SU-DHL-6 (cell line): ENCODE measurements around the gene DIP2C.

Source experiments
- H2AFZ ChIP-seq: fragments of 200-600 bp; sonication (generic); 2 replicates; pipeline ENCODE4 v1.6.1; 2014; ENCODE audit warnings: low read depth, mild to moderate bottlenecking, moderate library complexity, mixed read lengths, antibody characterized with exemption, low read length; ENCODE audit not compliant: severe bottlenecking
- H3F3A ChIP-seq: fragments of 200-600 bp; shearing (Covaris generic); 2 replicates; pipeline ENCODE4 v1.6.0; 2016; ENCODE audit warnings: antibody characterized with exemption, mild to moderate bottlenecking; ENCODE audit not compliant: insufficient read depth
- H3K27ac ChIP-seq: fragments of 200-600 bp; sonication (generic); 2 replicates; pipeline ENCODE4 v1.5.1; 2016; ENCODE audit warnings: low read depth, mild to moderate bottlenecking, low read length, moderate library complexity, mixed read lengths
- H3K27me3 ChIP-seq: fragments of 200-600 bp; sonication (generic), shearing (Covaris generic); 2 replicates; pipeline ENCODE4 v1.6.0; 2014; ENCODE audit warnings: mild to moderate bottlenecking, low read length
- H3K36me3 ChIP-seq: fragments of 200-600 bp; sonication (generic); 2 replicates; pipeline ENCODE4 v1.6.1; 2014; ENCODE audit warnings: mild to moderate bottlenecking, low read length, mixed read lengths
- H3K4me2 ChIP-seq: fragments of 300-600, 200-600 bp; shearing (Covaris generic), sonication (generic); 2 replicates; pipeline ENCODE4 v1.6.0; 2014; ENCODE audit warnings: low read length, low read depth, mild to moderate bottlenecking; ENCODE audit not compliant: poor library complexity, severe bottlenecking
- H3K4me3 ChIP-seq: fragments of 200-600 bp; sonication (generic); 2 replicates; pipeline ENCODE4 v1.5.1; 2014; ENCODE audit warnings: antibody characterized with exemption, low read length, mild to moderate bottlenecking, mixed read lengths; ENCODE audit not compliant: insufficient read depth, poor library complexity, severe bottlenecking
- H3K79me2 ChIP-seq: fragments of 200-600 bp; sonication (generic); 2 replicates; pipeline ENCODE4 v1.6.1; 2014; ENCODE audit warnings: mild to moderate bottlenecking, low read length, moderate library complexity; ENCODE audit not compliant: insufficient read depth
- H3K9ac ChIP-seq: fragments of 200-600 bp; sonication (generic); 2 replicates; pipeline ENCODE4 v1.7.0; 2014; ENCODE audit warnings: mild to moderate bottlenecking, low read length
- H3K9me2 ChIP-seq: fragments of 200-600 bp; sonication (generic); replicated peaks from 2 replicates; pipeline ENCODE4 v1.6.1; 2014; ENCODE audit warnings: low read length; ENCODE audit not compliant: insufficient read depth
- H3K9me3 ChIP-seq: fragments of 200-600 bp; sonication (generic); 2 replicates; pipeline ENCODE4 v1.6.1; 2014; ENCODE audit warnings: low read length, mixed read lengths; ENCODE audit not compliant: insufficient read depth
- H4K20me1 ChIP-seq: fragments of 200-600 bp; sonication (generic); 2 replicates; pipeline ENCODE4 v1.6.1; 2014; ENCODE audit warnings: low read depth, mild to moderate bottlenecking, antibody characterized with exemption, low read length, moderate library complexity, mixed read lengths
- EZH2phosphoT487 ChIP-seq: fragments of 200-600 bp; sonication (generic), shearing (Covaris generic); conservative IDR thresholded peaks from 2 replicates; pipeline ENCODE4 v1.6.1; 2018; ENCODE audit warnings: mild to moderate bottlenecking, antibody characterized with exemption, low read length, moderate library complexity, mixed read lengths
- TF ChIP-seq, protein P1 (sequence below): fragments of 200-600 bp; sonication (generic); IDR thresholded peaks from one replicate; pipeline ENCODE4 v1.5.1; 2017; ENCODE audit warnings: antibody characterized with exemption, mild to moderate bottlenecking, low read length, moderate library complexity; ENCODE audit not compliant: insufficient read depth, poor library complexity, severe bottlenecking

The DIP2C gene

DNA sequence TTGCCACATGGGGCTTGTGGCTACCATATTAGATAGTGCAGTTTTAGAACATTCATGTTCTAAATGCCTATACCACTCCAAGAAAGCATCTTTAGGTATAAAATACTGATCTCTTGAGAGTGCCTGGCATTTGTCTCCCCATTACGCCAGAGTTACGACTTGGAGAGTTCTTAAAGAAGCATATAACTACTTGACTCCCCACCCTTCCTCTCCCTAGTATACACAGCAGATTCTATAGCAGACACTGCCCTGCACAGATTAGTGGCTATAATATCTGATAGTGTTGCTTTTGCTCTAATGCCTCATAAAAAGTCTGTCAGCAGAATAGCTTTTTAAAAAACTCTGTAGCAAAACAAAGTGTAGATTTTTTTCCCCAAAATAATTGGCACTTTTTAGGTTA is 463.4 kb downstream of the DIP2C start:
- H3K9me2 ChIP-seq = no peaks in the 10 kb centered on the region
- no peaks in the 10 kb centered on the region for H3K9me3 ChIP-seq
- H2AFZ ChIP-seq = no peak overlapping the region
- no peaks in the 10 kb centered on the region for H3K79me2 ChIP-seq
- no peak overlapping the region for H3K4me3 ChIP-seq
- no peak for TF ChIP-seq EZH2phosphoT487
- H3K36me3 ChIP-seq = no peaks in the 10 kb centered on the region
- no peaks in the 10 kb centered on the region for H3F3A ChIP-seq
- H3K27ac ChIP-seq = no peak overlapping the region
- H3K9ac ChIP-seq = no peak overlapping the region
- H3K27me3 ChIP-seq = no peaks in the 10 kb centered on the region
- no peak overlapping the region for H3K4me2 ChIP-seq
- no peaks in the 10 kb centered on the region; the same call in 1 of the 2 replicates for H4K20me1 ChIP-seq

DNA sequence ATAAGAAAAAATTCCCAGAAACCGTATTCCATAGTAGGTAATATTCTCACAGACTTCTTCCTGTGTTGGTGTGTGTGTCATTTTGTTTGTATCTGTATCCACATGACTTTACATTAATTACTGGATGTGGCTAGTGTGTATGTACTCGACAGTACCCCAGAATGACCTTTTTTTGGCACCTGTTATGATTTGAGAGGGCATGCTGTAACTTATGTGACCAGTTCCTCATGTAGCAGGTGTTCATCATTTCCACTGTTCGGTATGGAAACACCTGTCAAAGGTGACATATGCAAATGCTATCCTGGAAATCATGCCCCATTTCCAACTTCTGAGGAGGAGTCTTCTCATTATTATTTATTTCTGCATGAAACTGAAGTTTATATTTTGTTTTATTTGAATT is 464.9 kb downstream of the DIP2C start:
- H3F3A ChIP-seq = no peaks in the 10 kb centered on the region
- no peak overlapping the region for H3K4me2 ChIP-seq
- H3K27me3 ChIP-seq = no peaks in the 10 kb centered on the region
- no peak overlapping the region for H2AFZ ChIP-seq
- H3K9me2 ChIP-seq = no peaks in the 10 kb centered on the region
- H3K36me3 ChIP-seq = no peaks in the 10 kb centered on the region
- no peaks in the 10 kb centered on the region for H3K9me3 ChIP-seq
- no peaks in the 10 kb centered on the region for H3K79me2 ChIP-seq
- H3K4me3 ChIP-seq = no peak overlapping the region
- H4K20me1 ChIP-seq = no peaks in the 10 kb centered on the region; the same call in 1 of the 2 replicates
- no peak overlapping the region for H3K27ac ChIP-seq
- no peak for TF ChIP-seq EZH2phosphoT487
- TF ChIP-seq, protein P1, sequence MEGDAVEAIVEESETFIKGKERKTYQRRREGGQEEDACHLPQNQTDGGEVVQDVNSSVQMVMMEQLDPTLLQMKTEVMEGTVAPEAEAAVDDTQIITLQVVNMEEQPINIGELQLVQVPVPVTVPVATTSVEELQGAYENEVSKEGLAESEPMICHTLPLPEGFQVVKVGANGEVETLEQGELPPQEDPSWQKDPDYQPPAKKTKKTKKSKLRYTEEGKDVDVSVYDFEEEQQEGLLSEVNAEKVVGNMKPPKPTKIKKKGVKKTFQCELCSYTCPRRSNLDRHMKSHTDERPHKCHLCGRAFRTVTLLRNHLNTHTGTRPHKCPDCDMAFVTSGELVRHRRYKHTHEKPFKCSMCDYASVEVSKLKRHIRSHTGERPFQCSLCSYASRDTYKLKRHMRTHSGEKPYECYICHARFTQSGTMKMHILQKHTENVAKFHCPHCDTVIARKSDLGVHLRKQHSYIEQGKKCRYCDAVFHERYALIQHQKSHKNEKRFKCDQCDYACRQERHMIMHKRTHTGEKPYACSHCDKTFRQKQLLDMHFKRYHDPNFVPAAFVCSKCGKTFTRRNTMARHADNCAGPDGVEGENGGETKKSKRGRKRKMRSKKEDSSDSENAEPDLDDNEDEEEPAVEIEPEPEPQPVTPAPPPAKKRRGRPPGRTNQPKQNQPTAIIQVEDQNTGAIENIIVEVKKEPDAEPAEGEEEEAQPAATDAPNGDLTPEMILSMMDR = no peak
- no peak overlapping the region for H3K9ac ChIP-seq
